GF-D8 (cell line): ENCODE results near the gene LIMS2.

Experiments used
- DNase-seq: peaks from one replicate; lab custom pipeline; 2025; lab: John Stamatoyannopoulos, UW

Gene LIMS2

DNA sequence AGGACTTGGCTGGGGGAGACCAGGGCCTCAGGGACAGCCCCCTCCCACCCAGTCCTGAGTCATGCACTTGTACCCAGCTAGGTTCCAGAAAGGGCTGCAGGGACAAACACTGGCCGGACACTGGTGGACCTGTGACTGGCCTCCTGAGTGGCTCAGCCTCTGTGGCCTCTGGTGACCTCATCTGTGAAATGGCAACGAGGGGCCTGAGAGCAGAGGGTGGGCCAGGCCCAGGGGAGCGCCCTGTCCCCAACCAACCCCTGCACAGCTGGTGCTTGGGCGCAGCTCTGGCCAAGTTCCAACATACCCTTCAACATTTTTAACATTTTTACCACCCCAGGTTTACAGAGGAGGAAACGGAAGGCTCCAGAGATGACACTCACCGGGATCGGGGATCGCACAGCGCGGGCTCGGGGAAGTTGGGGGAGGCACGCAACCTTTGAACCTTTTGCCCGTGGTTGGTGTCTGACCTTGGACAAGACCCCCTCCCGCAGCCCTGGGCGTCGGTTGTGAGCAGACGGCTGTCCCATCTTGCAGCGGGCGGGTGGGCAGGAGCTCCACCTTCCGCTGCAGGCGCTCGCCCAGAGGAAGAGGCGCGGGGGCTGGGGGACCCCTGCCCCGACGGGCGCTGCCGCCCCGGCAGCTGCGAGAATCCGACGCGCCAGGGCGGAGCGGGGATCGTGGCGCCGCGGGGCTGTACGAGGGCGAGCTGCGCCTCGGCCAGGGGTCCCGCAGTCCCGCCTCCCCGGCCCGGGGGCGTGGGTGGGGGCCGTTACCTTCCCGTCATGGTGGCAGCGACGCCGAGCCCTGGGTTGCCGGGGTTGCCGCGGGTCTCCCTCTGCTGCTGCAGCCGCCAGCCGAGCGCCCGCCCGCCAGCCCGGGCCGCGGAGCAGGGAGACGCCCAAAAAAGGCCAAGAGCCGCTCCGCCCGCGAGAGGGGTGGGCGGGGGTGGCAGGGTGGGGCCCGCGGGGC, 805 bp downstream of the LIMS2 start:
- DNase-seq = no peak

DNA sequence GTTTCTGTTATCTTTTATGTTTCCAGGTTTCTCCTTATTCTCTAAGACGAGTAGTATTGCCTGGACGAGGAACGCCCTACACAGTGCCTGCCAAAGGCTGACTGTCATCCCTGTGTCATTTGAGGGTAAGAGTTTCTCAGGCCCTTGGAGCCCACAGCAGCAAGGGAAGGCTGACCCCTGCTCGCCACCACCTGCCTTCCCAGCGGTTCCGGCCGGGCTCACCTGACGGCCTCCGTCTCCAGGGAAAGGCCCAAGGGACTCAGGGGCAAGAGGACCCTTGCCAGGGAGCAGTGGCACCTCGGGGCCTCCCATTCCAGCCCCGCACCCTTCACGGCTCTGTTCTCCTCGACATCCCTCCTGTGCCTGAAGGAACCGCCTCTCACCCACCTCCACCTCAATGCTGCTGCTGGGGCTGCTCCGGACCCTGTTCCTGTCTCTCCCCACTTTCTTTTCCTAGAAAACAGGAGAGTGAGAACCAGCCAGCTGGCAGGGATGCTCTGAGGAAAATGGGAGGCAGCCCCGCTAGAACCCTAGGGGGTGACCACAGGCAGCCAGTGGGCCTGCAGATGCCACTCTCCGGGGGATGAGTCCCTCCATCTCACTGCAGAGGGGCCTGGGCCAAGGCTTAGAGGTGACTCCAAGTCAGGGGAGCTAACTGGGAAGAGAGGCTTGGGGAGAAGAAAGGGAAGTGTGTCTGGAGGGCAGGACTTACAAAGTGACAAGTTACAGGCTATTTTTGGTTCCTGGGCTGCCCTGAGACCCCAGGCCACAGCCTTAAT, 1.9 kb downstream of the LIMS2 start:
- no peak for DNase-seq

DNA sequence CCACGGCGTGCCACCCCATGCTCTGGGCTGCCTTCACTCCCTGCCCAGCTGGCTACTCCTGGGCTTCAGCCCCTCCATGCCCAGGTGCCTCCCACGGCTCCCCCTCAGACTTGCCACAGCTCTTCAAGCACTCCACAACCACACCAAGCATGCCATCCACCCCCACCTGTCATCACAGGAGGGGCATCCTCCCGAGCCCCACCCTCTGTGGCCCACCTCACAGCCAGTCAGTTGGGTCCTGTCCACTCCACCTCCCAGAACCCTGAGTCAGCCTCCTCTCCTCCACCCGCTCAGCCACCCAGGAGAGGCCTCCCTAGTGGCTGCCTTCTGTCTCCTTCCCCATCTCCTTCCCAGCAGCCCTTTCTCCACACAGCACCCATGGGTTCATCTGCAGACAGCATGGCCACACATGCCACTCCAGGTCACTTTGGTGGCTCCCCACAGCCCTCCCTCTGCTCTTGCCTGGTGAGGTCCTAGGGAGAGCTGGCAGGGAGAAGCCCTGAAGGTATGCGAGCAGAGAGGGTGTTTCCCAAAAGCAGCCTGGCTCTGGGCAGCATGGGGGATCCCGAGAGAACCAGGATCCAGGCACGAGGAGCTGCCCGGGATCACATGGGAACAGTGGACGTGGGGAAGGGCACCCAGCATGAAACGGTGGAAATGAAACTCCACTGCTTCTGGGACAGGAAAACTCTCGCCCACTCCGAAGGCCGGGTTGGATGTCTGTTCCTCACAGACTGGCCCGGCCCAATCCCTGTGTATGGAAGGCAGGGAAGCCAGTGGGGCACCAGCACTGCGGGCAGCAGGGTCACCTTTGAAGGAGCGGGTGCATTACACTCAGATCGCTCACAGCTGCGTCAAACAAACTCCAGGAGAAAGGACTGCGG, 2.7 kb downstream of the LIMS2 start:
- DNase-seq = no peak

DNA sequence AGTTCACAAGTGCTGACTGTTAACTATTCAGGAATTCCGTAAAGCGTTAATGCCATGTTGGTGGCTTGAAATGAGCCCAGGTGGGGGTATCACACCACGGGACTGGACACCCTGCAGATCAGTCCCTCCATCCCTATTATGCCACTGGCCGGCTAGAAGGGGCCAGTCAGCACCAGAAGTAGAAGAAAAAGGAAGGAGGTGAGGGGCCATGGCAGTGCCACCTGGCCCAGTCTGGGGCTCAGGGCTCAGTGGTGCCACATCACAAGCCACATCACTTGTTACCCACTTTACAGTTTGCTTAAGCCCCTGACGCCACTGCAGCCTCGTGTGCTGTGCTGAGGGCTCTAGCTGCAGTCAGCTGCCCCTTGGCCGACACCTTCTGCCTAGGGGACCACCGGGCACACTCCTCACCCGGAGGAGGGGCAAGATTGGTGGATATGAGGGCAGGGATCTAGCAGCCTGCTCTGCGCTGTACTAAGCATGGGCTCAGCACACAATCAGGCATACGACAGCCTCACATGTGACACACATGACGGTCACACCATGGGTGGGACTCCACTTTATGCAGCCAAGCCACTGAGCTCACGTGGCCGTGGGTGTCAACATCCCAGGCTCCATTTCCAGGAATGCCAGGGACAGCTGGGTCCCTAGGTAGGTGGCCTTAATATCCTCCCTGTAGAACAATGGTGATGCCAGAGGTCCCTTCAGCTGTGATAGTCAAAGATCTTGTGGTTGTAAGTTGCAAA, 3.6 kb downstream of the LIMS2 start:
- DNase-seq = no peak

DNA sequence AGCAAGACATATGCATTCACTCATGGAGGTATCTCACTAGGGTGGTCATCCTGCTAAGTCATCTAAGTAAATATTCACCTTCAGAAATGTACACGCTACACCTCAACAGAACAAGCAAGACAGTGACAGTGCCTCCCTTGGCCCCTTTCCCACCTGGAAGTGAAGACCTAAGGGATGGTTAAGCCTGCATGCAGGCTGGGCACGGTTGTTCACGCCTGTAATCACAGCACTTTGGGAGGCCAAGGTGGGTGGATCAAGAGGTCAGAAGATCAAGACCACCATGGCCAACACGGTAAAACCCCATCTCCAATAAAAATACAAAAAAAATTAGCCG, 4.4 kb downstream of the LIMS2 start:
- DNase-seq = no peak

DNA sequence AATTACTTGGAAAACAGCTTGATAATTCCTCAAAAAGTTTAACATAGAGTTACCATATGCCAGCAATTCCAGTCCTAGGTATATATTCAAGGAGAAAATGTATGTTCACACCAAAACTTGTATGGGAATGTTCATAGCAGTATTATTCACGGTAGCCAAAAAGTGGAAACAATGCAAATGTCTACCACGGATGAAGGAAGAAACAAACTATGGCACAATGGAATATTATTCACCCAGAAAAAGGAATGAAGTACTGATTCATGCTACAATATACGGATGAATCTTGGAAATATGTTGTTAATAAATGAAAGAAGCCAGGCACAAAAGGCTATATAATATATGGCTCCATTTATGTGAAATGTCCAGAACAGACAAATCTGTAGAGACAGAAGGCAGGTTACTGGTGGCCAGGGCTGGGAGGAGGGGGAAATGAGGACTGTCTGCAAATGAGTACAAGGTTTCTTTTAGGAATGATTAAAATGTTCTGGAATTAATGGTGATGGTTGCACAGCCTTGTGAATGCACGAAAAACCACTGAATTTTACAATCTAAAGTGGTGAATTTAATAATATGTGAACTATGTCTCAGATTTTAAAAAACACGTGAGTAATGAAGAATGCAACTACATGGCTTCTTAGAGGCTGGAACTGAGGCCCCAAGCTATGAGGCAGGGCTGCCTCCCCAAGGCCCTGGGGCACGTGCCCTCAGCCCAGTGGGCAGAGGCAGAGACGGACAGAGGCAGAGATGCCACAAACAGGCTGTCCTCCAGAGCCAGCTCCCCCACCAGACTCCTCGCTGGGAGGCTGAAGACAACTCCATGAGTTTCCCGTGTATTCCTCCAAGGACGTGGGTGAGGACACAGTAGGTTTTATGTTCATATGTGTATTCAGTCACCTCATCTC, 5.0 kb downstream of the LIMS2 start:
- DNase-seq = no peak

DNA sequence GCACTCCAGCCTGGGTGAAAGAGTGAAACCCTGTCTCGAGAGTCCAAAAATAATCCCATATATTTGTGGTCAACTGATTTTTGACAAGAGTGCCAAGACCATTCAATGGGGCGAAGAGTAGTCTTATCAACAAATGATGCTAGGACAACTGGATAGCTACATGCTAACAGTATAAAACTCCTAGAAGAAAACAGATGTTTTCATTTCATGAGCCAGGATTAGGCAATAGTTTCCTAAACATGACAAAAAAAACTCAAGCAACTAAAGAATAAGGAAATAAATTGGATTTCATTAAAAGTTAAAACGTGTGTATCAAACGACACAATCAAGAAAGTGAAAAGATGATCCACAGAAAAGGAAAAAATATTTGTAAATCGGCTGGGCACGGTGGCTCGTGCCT, 6.3 kb downstream of the LIMS2 start:
- no peak for DNase-seq

DNA sequence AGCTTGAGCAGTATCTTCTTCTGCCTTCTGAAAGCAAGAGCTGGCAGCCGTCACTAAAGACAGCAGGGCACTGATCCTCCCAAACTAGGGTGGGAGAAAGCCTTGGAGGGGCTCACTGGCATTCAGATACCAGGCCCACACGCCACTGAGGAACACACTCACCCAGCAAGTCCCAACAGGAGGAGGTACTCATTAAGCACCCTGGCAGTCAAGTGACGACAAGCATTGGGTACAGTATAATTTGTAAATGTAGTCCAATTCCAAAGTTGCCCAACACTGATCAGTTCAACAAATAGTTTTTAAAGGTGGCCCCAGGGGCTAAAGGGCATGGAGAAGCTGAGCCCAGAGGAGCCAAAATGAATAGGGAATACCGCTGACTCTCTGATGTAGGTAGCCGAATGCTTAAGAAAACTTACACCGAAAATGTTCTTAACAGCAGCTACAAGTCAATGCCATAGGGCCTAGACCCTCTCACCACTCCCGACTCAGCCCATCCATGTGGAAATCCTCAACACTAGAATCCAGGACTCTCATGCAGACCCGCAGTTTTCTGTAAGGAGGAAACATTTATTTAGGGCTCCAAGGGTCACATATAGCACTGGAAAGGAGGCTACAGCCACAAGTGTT, 9.9 kb downstream of the LIMS2 start:
- no peak for DNase-seq

DNA sequence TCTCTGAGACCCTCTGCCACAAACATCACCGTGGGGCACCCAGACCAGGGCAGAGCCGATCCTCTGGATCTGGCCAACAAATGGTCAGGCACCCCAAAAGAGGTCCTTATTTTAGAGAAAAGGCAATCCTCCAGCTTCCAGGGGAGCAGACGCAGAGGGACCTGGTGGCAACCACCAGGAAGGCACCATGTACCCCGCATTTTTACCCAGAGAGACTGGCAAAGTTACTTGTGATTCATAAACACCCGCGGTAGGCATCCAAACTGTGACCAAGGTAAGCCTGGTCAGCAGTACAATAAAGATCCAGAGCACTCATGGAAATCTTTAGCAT, 10.5 kb downstream of the LIMS2 start:
- no peak for DNase-seq

DNA sequence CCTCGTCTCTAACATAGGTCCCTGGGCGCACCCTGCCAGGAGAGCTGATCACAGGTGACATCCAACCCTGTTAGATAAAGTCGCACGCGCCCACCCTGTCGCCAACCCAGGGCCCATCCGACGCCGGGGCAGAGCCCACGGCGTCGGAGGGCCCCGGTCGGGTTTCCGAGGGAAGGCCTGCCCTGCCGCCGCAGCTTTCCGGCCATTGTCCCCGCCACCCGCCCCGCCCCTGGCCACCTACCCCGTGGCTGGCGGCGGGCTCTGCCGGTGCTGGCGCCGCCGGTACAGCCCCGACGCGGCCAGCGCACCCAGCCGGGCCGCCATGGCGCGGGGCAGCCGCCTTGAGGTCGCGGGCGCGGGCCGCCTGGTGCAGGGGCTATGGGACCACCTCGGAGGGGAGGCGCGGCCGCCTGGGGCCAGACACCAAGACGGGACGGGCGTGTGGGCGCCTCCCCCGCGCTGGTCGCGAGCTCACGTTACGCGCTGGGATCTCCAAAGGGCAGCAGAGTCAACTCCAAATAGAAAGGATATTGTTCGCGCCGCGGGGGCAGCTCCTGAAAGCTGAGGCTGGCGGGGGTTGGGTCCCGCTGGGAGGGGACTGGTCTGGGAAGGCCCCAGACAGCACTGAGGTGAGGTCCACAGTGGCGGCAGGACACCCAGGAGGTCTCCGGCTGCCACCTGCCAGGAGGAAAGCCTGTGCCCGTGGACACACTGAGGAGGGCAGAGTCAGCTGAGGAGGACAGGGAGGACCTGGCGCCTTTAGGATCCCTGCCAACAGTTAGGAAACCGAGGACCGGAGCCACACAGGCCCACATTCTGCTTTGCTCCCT, 11.1 kb downstream of the LIMS2 start:
- no peak for DNase-seq

DNA sequence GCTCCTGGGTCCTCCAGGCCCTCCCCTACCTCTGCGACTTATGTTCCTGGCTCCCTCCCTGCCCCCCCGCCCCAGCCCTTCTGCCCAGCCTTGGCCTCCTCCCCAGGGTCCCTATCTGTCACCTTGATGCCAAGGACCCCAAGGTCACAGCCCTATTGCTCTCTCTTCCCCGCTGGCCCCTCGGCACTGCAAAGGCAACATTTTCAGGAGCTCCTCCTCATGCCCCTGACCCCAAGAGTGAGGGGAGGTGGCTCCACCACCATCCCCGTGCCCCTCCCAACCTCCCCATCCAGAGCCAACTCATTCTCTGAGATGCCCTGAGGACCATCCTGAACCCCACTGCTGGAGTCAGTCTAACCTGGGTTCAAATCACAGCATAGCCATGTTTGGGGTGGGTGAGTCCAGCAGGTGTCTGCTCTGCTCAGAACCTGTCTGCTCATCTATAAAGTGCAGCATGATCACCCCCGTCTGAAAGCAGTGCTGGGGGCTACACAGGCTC, 11.7 kb downstream of the LIMS2 start:
- DNase-seq = no peak

DNA sequence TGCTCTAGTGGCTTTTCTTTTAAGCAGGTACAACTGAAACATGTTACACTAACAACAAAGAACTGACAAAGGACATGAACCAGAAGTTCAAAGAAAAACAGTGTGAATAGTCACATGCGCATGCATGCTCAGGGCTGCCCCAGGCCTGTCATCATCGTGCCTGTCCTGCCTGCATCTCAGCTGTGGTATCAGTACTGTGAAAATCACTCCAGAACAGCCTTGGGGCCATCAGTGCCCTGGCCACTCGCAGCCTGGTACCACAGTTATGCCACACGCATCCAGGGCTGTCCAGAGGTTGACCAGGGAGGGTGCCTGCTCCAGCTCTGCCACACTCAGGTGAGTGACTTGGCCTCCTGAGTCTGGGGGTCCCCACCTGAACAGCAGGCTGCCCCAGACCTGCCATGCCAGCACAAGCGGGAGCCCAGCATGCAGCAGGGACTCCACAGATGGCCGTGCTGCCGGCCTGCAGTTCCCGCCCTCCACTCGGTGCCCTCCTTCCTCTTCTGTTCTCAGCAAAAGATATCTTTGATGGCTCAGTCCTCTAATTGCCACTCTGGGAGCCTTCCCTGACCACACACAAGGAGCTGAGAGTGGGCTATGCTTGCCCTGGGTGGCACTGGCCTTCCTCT, 12.3 kb downstream of the LIMS2 start:
- no peak for DNase-seq

DNA sequence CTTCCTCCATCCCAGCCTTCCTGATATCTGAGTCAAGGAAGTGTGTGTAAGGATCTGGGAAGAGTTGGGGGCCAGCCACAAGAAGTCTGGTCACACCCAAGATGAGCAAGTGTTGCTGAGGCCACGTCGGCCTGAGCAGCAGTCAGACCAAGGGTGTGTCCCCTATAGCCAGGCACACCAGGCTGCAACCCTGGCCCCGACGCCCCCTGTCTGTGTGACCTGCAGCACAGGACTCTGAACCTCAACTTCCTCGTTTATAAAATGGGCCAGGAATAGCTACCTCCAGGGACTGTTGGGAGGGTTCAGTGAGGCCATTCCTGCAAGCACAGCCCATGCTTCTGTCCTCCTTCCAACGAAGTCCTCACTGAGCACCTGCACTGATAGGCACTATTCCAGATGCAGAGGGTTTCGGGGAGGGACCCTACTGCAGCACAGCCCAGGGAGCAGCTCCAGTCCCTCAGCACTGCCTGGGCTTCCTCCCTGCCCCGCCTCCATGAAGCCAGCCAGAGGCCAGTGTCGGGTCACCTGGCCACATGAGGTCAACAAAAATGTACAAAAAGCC, 13.3 kb downstream of the LIMS2 start:
- no peak for DNase-seq

DNA sequence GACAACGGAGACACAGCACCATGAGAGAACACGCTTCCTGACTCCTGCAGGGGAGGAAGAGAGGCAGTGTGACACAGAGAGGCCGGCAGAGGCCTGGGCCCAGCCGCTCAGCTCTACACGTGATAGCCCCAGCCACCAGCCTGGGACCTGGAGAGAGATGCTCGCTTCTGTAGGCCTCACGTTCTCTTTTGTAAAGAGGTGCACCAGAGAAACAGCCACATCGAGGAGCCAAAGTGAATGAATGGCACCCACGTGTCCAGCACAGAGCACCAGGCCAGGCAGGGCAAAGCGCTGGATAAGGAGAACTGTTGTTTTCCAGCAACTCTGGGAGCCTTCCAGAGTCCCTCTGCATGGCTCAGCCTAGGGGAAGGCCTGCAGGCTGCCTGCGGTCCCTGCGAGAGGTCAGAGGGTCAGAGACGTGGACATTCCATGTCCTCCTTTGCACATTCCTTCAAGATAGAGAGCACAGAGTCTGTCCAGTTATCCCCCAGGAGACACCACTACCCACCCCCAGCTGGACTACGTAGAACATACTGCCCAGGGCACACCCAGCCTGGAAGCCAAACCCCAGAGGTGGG, 14.2 kb downstream of the LIMS2 start:
- DNase-seq = no peak

DNA sequence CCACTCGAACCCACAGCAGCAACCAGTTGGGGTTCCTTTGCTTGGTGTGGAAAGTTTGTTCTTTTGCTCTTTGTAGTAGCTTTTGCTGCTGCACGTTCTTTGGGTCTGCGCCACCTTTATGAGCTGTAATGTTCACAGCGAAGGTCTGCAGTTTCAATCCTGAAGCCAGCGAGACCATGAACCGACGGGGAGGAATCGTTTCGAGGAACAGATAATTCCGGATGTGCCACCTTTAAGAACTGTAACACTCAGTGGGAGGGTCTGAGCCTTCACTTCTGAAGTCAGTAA, 15.1 kb downstream of the LIMS2 start:
- DNase-seq = no peak

DNA sequence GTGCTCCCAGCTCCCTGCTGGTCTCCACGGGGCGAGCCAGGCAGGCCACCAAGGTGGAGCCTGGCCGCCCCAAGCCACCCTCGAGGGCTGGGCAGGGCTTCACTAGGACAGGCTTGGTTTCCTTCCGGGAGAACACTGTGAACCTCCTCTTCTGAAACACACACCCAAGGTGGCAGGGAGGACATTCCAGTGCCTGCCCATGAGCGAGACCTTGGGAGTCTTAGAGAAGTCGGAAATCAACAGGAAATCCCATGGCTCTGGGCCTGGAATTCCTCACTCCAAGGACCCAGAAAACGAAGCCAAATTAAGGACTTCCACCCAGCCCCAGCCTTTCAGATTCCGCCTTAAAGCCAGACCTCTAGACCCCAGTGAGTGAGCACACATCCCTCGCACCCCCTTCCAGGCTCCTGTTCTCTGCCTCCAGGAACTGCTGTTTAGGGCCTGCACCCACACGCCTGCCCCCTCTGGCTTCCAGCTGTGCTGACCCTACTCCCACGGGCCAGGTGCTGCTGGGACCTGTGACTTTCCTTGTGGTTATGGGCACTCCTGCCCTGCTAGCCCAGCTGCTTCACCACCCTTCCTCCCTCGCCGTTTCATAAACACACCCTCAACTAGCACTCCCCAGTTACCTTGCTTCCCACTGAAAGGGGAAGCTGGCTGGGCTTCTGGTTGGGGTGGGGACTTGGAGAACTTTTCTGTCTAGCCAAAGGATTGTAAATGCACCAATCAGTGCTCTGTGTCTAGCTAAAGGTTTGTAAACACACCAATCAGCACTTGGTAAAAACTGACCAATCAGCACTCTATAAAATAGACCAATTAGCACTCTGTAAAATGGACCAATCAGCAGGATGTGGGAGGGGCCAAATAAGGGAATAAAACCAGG, 15.7 kb downstream of the LIMS2 start:
- peak; percentile 22 for DNase-seq
